ENCODE data around the gene GALNT18.

DNA sequence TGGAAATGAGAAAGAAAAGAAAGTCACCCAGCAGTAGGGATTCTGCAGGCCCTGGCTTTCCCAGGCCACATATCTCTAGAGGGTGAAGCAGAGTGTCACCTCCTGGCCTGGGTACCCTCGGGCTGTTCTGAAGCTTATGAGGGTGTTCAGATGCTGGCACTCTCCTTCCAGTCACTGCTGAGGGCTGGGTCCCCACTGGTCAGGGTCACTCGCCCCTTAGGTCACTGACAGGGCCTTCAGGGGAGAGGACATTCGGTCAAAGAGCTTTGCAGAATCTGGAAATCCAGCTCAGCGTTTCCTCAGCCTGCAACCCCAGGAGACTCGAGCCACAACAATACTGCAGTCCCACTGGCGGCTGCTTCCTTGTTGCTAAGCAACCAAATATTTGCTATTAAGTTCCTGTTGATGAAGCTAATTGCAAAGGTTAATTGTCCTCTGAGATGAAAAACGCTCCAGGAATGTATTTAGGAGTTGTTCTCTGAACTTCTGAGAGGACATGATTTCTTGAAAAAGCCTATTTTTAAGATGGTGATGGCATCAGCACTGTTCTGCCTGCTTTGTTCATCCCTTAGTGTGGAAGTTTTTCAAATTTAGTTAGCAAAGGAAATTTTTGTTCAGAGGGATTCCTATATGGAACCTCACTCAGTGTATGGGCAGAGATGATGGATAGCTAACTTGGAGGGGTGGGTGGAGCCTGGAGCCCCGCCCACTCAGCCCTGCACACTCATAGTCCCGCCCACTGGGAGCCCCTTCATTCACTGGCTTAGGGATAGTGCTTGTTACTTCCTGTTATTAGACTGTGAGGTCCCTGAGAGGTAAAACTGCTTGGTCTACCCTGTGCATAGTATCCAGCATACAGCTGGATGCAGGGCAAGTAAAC lies 378.0 kb downstream of the GALNT18 start:
- no peak for TF ChIP-seq CTCF (conservative IDR thresholded peaks at IDR 0.05)
- TF ChIP-seq ZFX (IDR thresholded peaks at IDR 0.05): no peak
